ENCODE data around the gene SPR.
"Not testable (repeated sequence)": the region's sequence is repeated elsewhere in the genome, so short reads cannot be mapped to it uniquely, and the experiment has no call there.

The SPR gene

GRCh38 chr2:72889991-72890390 lies 2.8 kb downstream of the SPR start:
- DNase-seq (ENCODE audit: low read depth): no peak

- DNase-seq (ENCODE audit: low read depth): no peak
These were observed 4.0 kb downstream of the SPR start for GRCh38 chr2:72891091-72891818.

GRCh38 chr2:72892506-72893173 lies 5.4 kb downstream of the SPR start:
- DNase-seq (ENCODE audit: low read depth): no peak

GRCh38 chr2:72893594-72894319 lies 6.5 kb downstream of the SPR start:
- DNase-seq (ENCODE audit: low read depth): peak; percentile 73

- DNase-seq (ENCODE audit: low read depth): no peak
These were observed 7.3 kb downstream of the SPR start for GRCh38 chr2:72894514-72894913.

GRCh38 chr2:72895154-72895553 lies 7.9 kb downstream of the SPR start:
- no peak for DNase-seq (ENCODE audit: low read depth)

GRCh38 chr2:72895759-72896281 lies 8.6 kb downstream of the SPR start:
- no peak for DNase-seq (ENCODE audit: low read depth)

GRCh38 chr2:72896446-72896845 lies 9.2 kb downstream of the SPR start:
- no peak for DNase-seq (ENCODE audit: low read depth)

- no peak for DNase-seq (ENCODE audit: low read depth)
These were observed 10.8 kb downstream of the SPR start for GRCh38 chr2:72897785-72898584.

- no peak for DNase-seq (ENCODE audit: low read depth)
These were observed 11.3 kb downstream of the SPR start for GRCh38 chr2:72898585-72898906.

- no peak for DNase-seq (ENCODE audit: low read depth)
These were observed 13.1 kb downstream of the SPR start for GRCh38 chr2:72900191-72900825.

GRCh38 chr2:72901426-72901825 lies 14.2 kb downstream of the SPR start:
- DNase-seq (ENCODE audit: low read depth): peak; percentile 74

- not testable (repeated sequence) for DNase-seq (ENCODE audit: low read depth)
These were observed 20.2 kb downstream of the SPR start for GRCh38 chr2:72907369-72907768.

GRCh38 chr2:72908741-72909140 lies 21.5 kb downstream of the SPR start:
- DNase-seq (ENCODE audit: low read depth): no peak

- no peak for DNase-seq (ENCODE audit: low read depth)
These were observed 24.0 kb downstream of the SPR start for GRCh38 chr2:72911256-72911655.

- DNase-seq (ENCODE audit: low read depth): no peak
These were observed 26.4 kb downstream of the SPR start for GRCh38 chr2:72913486-72914205.

GRCh38 chr2:72914206-72914559 lies 27.0 kb downstream of the SPR start:
- DNase-seq (ENCODE audit: low read depth): no peak

- DNase-seq (ENCODE audit: low read depth): no peak
These were observed 27.5 kb downstream of the SPR start for GRCh38 chr2:72914589-72915319.

GRCh38 chr2:72915320-72915906 lies 28.2 kb downstream of the SPR start:
- DNase-seq (ENCODE audit: low read depth): no peak
